Measurements from ENCODE around the gene CCDC61. TPM values are rescaled to one million over a fixed set of nuclear protein-coding genes. Genes with fewer than 3 reads are reported as not detected.

Gene CCDC61
- polyA plus RNA-seq, 3 donors: 9.6 to 10.7 (median 10.5) TPM

- DNase-seq (ENCODE audit: low read depth in 3 of 3, low spot score in 2 of 3): no peak
Observed at GRCh38 chr19:46015687-46016425, 20.6 kb downstream of the CCDC61 start.

- DNase-seq (ENCODE audit: low read depth in 3 of 3, low spot score in 2 of 3): peak in 1 of 3 donors; percentile 54
Observed at GRCh38 chr19:46016426-46017094, 21.3 kb downstream of the CCDC61 start.

GRCh38 chr19:46017095-46017429, 21.8 kb downstream of the CCDC61 start:
- no peak for DNase-seq (ENCODE audit: low read depth in 3 of 3, low spot score in 2 of 3)

- DNase-seq (ENCODE audit: low read depth in 3 of 3, low spot score in 2 of 3): no peak
Observed at GRCh38 chr19:46017874-46018675, 22.8 kb downstream of the CCDC61 start.

- DNase-seq (ENCODE audit: low read depth in 3 of 3, low spot score in 2 of 3): no peak
Observed at GRCh38 chr19:46018729-46019251, 23.5 kb downstream of the CCDC61 start.

GRCh38 chr19:46019270-46019669, 24.0 kb downstream of the CCDC61 start:
- no peak for DNase-seq (ENCODE audit: low read depth in 3 of 3, low spot score in 2 of 3)

GRCh38 chr19:46020819-46021125, 25.5 kb downstream of the CCDC61 start:
- DNase-seq (ENCODE audit: low read depth in 3 of 3, low spot score in 2 of 3): no peak

GRCh38 chr19:46021531-46022041, 26.3 kb downstream of the CCDC61 start:
- no peak for DNase-seq (ENCODE audit: low read depth in 3 of 3, low spot score in 2 of 3)

GRCh38 chr19:46022061-46022430, 26.8 kb downstream of the CCDC61 start:
- no peak for DNase-seq (ENCODE audit: low read depth in 3 of 3, low spot score in 2 of 3)

- no peak for DNase-seq (ENCODE audit: low read depth in 3 of 3, low spot score in 2 of 3)
Observed at GRCh38 chr19:46022431-46023310, 27.4 kb downstream of the CCDC61 start, which contains the start of gene PGLYRP1. TSS of gene PGLYRP1 (minus strand) at chr19:46023053. CDS start at chr19:46023021, 32 bp downstream.

- no peak for DNase-seq (ENCODE audit: low read depth in 3 of 3, low spot score in 2 of 3)
Observed at GRCh38 chr19:46023311-46023779, 28.1 kb downstream of the CCDC61 start.

GRCh38 chr19:46025835-46026234, 30.6 kb downstream of the CCDC61 start:
- no peak for DNase-seq (ENCODE audit: low read depth in 3 of 3, low spot score in 2 of 3)

GRCh38 chr19:46030812-46031550, 35.7 kb downstream of the CCDC61 start:
- no peak for DNase-seq (ENCODE audit: low read depth in 3 of 3, low spot score in 2 of 3)

- no peak for DNase-seq (ENCODE audit: low read depth in 3 of 3, low spot score in 2 of 3)
Observed at GRCh38 chr19:46031781-46032596, 36.7 kb downstream of the CCDC61 start.

- DNase-seq (ENCODE audit: low read depth in 3 of 3, low spot score in 2 of 3): no peak
Observed at GRCh38 chr19:46032597-46033025, 37.3 kb downstream of the CCDC61 start.

GRCh38 chr19:46033401-46033800, 38.1 kb downstream of the CCDC61 start:
- DNase-seq (ENCODE audit: low read depth in 3 of 3, low spot score in 2 of 3): no peak

GRCh38 chr19:46035546-46035945, 40.3 kb downstream of the CCDC61 start:
- DNase-seq (ENCODE audit: low read depth in 3 of 3, low spot score in 2 of 3): no peak

GRCh38 chr19:46035986-46036743, 40.9 kb downstream of the CCDC61 start:
- DNase-seq (ENCODE audit: low read depth in 3 of 3, low spot score in 2 of 3): no peak

Data from right renal cortex interstitium (tissue), 3 donors.